H1 (cell line): ENCODE data around the gene WDR26. TPM values are rescaled to one million over a fixed set of nuclear protein-coding genes. Genes with fewer than 3 reads are reported as not detected.

ENCODE experiments used
- CTCF ChIA-PET: fragments of 300-600 bp; sonication (Branson Sonifier 250); formaldehyde crosslinking; loops from one replicate; lab custom pipeline; 2021; ENCODE audit not compliant: partially characterized antibody; lab: Charles Lee
- POLR2A ChIA-PET: fragments of 300-600 bp; sonication (Branson Sonifier 250); formaldehyde crosslinking; loops from one replicate; lab custom pipeline; 2021; ENCODE audit warnings: inconsistent platforms; ENCODE audit not compliant: partially characterized antibody; lab: Charles Lee
- DNase-seq, 2 experiments: peaks; one replicate each; pipeline versions ENCODE4 v3.0.0 to v3.0.0-alpha.2; 2010 to 2022; ENCODE audit warnings: low spot score in 2 of 2, low read depth in 1 of 2, mixed read lengths in 1 of 2
- FAIRE-seq: peaks from 2 replicates; lab custom pipeline; 2011; peaks lifted over from hg19 to GRCh38; lab: Jason Lieb, UNC
- H2AFZ ChIP-seq: 2 replicates; pipeline ENCODE4 v1.8.1; 2012; ENCODE audit warnings: low read length, inconsistent platforms
- H2AK5ac ChIP-seq: 2 replicates; pipeline ENCODE4 v1.6.1; 2013; ENCODE audit warnings: low read depth, low read length
- H2BK120ac ChIP-seq: replicated peaks from 2 replicates; pipeline ENCODE3; 2013; ENCODE audit warnings: low read depth, low read length, inconsistent platforms
- H2BK12ac ChIP-seq: 2 replicates; pipeline ENCODE4 v1.6.1; 2013; ENCODE audit warnings: low read depth, low read length
- H2BK15ac ChIP-seq: 2 replicates; pipeline ENCODE4 v1.6.1; 2013; ENCODE audit warnings: low read length
- H2BK20ac ChIP-seq: 2 replicates; pipeline ENCODE4 v1.6.1; 2013; ENCODE audit warnings: low read length
- H2BK5ac ChIP-seq: 2 replicates; pipeline ENCODE4 v1.6.1; 2013; ENCODE audit warnings: low read depth, low read length
- H3K14ac ChIP-seq: 2 replicates; pipeline ENCODE4 v1.6.1; 2013; ENCODE audit warnings: inconsistent platforms; ENCODE audit not compliant: insufficient read length
- H3K18ac ChIP-seq: 2 replicates; pipeline ENCODE4 v1.6.1; 2013; ENCODE audit warnings: low read length; ENCODE audit errors: extremely low read depth
- H3K23ac ChIP-seq: 2 replicates; pipeline ENCODE4 v1.6.1; 2013; ENCODE audit warnings: inconsistent platforms; ENCODE audit not compliant: insufficient read length
- H3K23me2 ChIP-seq: 2 replicates; pipeline ENCODE4 v1.6.1; 2013; ENCODE audit warnings: low read depth, low read length
- H3K27ac ChIP-seq: 2 replicates; pipeline ENCODE4 v1.6.1; 2011; ENCODE audit warnings: low read depth, low read length, inconsistent platforms
- H3K27me3 ChIP-seq, 4 experiments: replicated peaks in 1 of 4; 1 replicate in 1 of 4; 2 replicates in 3 of 4; pipeline versions ENCODE4 v1.6.1 to v1.8.1; 2011 to 2013; ENCODE audit warnings: low read length in 3 of 4, mild to moderate bottlenecking in 3 of 4, inconsistent platforms in 2 of 4, mixed read lengths in 2 of 4, moderate library complexity in 1 of 4; ENCODE audit not compliant: control insufficient read depth in 3 of 4, insufficient read depth in 3 of 4; ENCODE audit errors: extremely low read depth in 1 of 4
- H3K36me3 ChIP-seq, 4 experiments: 2 replicates each; pipeline versions ENCODE4 v1.6.1 to v1.8.1; 2011 to 2013; ENCODE audit warnings: mild to moderate bottlenecking in 4 of 4, low read length in 3 of 4, moderate library complexity in 2 of 4, control low read depth in 1 of 4, inconsistent platforms in 1 of 4; ENCODE audit not compliant: insufficient read depth in 4 of 4, control insufficient read depth in 2 of 4
- H3K4ac ChIP-seq: replicated peaks from 2 replicates; pipeline ENCODE3; 2013; ENCODE audit warnings: low read length, low read depth, mixed read lengths, inconsistent platforms; ENCODE audit not compliant: insufficient read length
- H3K4me1 ChIP-seq, 4 experiments: replicated peaks in 1 of 4; 1 replicate in 1 of 4; 2 replicates in 3 of 4; pipeline versions ENCODE4 v1.6.1 to v1.8.1; 2011 to 2013; ENCODE audit warnings: low read length in 3 of 4, inconsistent platforms in 2 of 4, mixed read lengths in 1 of 4; ENCODE audit not compliant: insufficient read depth in 4 of 4, control insufficient read depth in 3 of 4
- H3K4me2 ChIP-seq, 2 experiments: 2 replicates each; pipeline versions ENCODE4 v1.6.1 to v1.8.1; 2011 to 2013; ENCODE audit warnings: low read depth in 2 of 2, low read length in 2 of 2, control low read depth in 1 of 2, inconsistent platforms in 1 of 2, mild to moderate bottlenecking in 1 of 2; ENCODE audit not compliant: insufficient read depth in 1 of 2
- H3K4me3 ChIP-seq, 4 experiments: fragments of 200-600, 300-600 bp in 1 of 4; sonication (generic), shearing (Covaris generic), sonication (Bioruptor Twin) in 1 of 4; 2 replicates each; pipeline versions ENCODE4 v1.5.1 to v1.8.1; 2011 to 2016; ENCODE audit warnings: low read length in 4 of 4, low read depth in 3 of 4, control low read depth in 2 of 4, inconsistent platforms in 2 of 4, mild to moderate bottlenecking in 2 of 4, mixed read lengths in 1 of 4, moderate library complexity in 1 of 4; ENCODE audit not compliant: insufficient read depth in 2 of 4; ENCODE audit errors: extremely low read depth in 1 of 4
- H3K56ac ChIP-seq: replicated peaks from 2 replicates; pipeline ENCODE3; 2013; ENCODE audit warnings: low read depth, mild to moderate bottlenecking, mixed read lengths, low read length, inconsistent platforms; ENCODE audit not compliant: insufficient read length
- H3K79me1 ChIP-seq: 2 replicates; pipeline ENCODE4 v1.6.1; 2013; ENCODE audit warnings: low read depth, low read length, control low read depth
- H3K79me2 ChIP-seq, 2 experiments: 2 replicates each; pipeline versions ENCODE4 v1.6.1 to v1.8.1; 2012 to 2013; ENCODE audit warnings: low read length in 2 of 2, mild to moderate bottlenecking in 2 of 2, inconsistent platforms in 1 of 2; ENCODE audit not compliant: insufficient read depth in 2 of 2, control insufficient read depth in 1 of 2
- H3K9ac ChIP-seq, 4 experiments: replicated peaks in 1 of 4; 1 replicate in 1 of 4; 2 replicates in 3 of 4; pipeline versions ENCODE4 v1.6.1 to v1.8.1; 2011 to 2013; ENCODE audit warnings: low read depth in 3 of 4, low read length in 3 of 4, control low read depth in 2 of 4, mild to moderate bottlenecking in 2 of 4, moderate library complexity in 2 of 4, inconsistent platforms in 1 of 4; ENCODE audit errors: extremely low read depth in 1 of 4
- H3K9me3 ChIP-seq, 2 experiments: 2 replicates each; pipeline versions ENCODE4 v1.6.1 to v1.8.1; 2012 to 2013; ENCODE audit warnings: mild to moderate bottlenecking in 2 of 2, moderate library complexity in 2 of 2, control low read depth in 1 of 2, inconsistent platforms in 1 of 2, low read depth in 1 of 2, low read length in 1 of 2, mixed read lengths in 1 of 2; ENCODE audit not compliant: insufficient read depth in 2 of 2
- H4K20me1 ChIP-seq, 2 experiments: replicated peaks in 1 of 2; 2 replicates each; pipeline versions ENCODE3 to v1.8.1; 2011 to 2013; ENCODE audit warnings: inconsistent platforms in 2 of 2, low read length in 2 of 2, mild to moderate bottlenecking in 1 of 2; ENCODE audit not compliant: insufficient read depth in 2 of 2, control insufficient read depth in 1 of 2
- H4K5ac ChIP-seq: 2 replicates; pipeline ENCODE4 v1.6.1; 2013; ENCODE audit warnings: low read length, low read depth, mixed read lengths, inconsistent platforms; ENCODE audit not compliant: insufficient read length
- H4K8ac ChIP-seq: 2 replicates; pipeline ENCODE4 v1.8.0; 2013; ENCODE audit warnings: mild to moderate bottlenecking, moderate library complexity, low read length, inconsistent platforms; ENCODE audit not compliant: insufficient read depth; ENCODE audit errors: extremely low read depth
- H4K91ac ChIP-seq: replicated peaks from 2 replicates; pipeline ENCODE3; 2013; ENCODE audit warnings: low read length, mixed read lengths, inconsistent platforms; ENCODE audit not compliant: insufficient read length
- TAF1 ChIP-seq: IDR thresholded peaks from 2 replicates; pipeline ENCODE4 v1.6.1; 2011; ENCODE audit warnings: mild to moderate bottlenecking, low read depth, low read length
- TCF12 ChIP-seq: IDR thresholded peaks from 2 replicates; pipeline ENCODE4 v1.6.1; 2011; ENCODE audit warnings: low read depth, mild to moderate bottlenecking, low read length
- WGBS, 2 experiments: shearing (Covaris generic) in 1 of 2; methylation state at CpG; one replicate each; pipeline versions ENCODE4 v1.1.6 to v1.1.7; 2013 to 2015; ENCODE audit warnings: low lambda C conversion rate in 2 of 2, mixed read lengths in 2 of 2, inconsistent platforms in 1 of 2, low coverage in 1 of 2, missing lambda C conversion rate in 1 of 2; ENCODE audit not compliant: insufficient replicate concordance in 2 of 2, insufficient coverage in 1 of 2, insufficient read length in 1 of 2; ENCODE audit errors: extremely low coverage in 1 of 2, missing lambda C conversion rate in 1 of 2; 5-methylcytosine and 5-hydroxymethylcytosine counted together
- polyA plus RNA-seq, 7 experiments: library from polyadenylated mRNA; depleted of rRNA in 3 of 7; stranded (reverse) in 5 of 7; unstranded in 2 of 7; fragments of >200 nt in 5 of 7; fragments of 200-250 nt in 2 of 7; gene quantifications; 1 replicate in 5 of 7; 2 replicates in 1 of 7; 4 replicates in 1 of 7; pipeline versions ENCODE4 v1.2.1 to v1.2.3, GENCODE V29; 2011 to 2013; ENCODE audit warnings: missing spikeins in 2 of 7, mixed read lengths in 2 of 7
- total RNA-seq: library from RNA; stranded (reverse); fragmentation: NEBNext Ultra II Directional; extraction: Animal tissue kit (Norgen Biotek cat#: 25700); gene quantifications from 2 replicates; pipeline ENCODE4 v1.2.1, GENCODE V29; 2021

Gene WDR26
- total and polyA plus RNA-seq, 2 of the 8 experiments (the other 6 are each of a cell fraction or from before 2014, with no cell fraction given) = 18.0 to 72.5 TPM

GRCh38 chr1:224343679-224344078 is 90.9 kb downstream of the WDR26 start:
- CTCF ChIA-PET = no interaction called here
- Histone ChIP-seq H2AFZ (no peak overlapping the region), H3K36me3 (0 out of 8 replicates have a peak, but pooled peaks cover 0 to 2% (median 0%) of the 10 kb centered on the region in 4 experiments)

More at GRCh38 chr1:224343679-224344078, 90.9 kb downstream of the WDR26 start:
- H3K27me3 ChIP-seq = no peaks in the 10 kb centered on the region
- 58% methylated on average over 3 of the region's 3 CpGs; no CpG with 5 or more reads in 1 of the 2 experiments for WGBS, 2 experiments
- no peak overlapping the region for H2BK15ac ChIP-seq
- H4K20me1 ChIP-seq = no peaks in the 10 kb centered on the region
- TF ChIP-seq TCF12 = 0 out of 2 replicates have a peak, but pooled peaks have one; percentile 12
- TF ChIP-seq TAF1 = no peak
- FAIRE-seq (no peak), DNase-seq (no peak)
- H4K5ac ChIP-seq = no peak overlapping the region
- H3K56ac ChIP-seq = no peak overlapping the region
- no peak overlapping the region for H3K18ac ChIP-seq
- H3K23me2 ChIP-seq = peaks cover 5% of the 10 kb centered on the region
- H3K27ac ChIP-seq = no peak overlapping the region
- POLR2A ChIA-PET = interaction anchor here (0.9 to 1.5 kb wide), 2 partner anchors 13 to 14 kb away, joined by 3 read pairs; partner anchors contain the start of genes CNIH4 and NVL
- H2AK5ac ChIP-seq = no peak overlapping the region
- H3K4me1 ChIP-seq = peaks cover 4 to 11% (median 7%) of the 10 kb centered on the region in 4 experiments; a peak in 6 of 7 replicates
- no peak overlapping the region for H2BK5ac ChIP-seq
- no peak overlapping the region for H2BK20ac ChIP-seq
- H3K9me3 ChIP-seq = peaks cover 15 to 24% of the 10 kb centered on the region in 2 experiments
- H2BK12ac ChIP-seq = no peak overlapping the region
- H3K79me2 ChIP-seq = no peaks in the 10 kb centered on the region
- no peak overlapping the region for H3K4me2 ChIP-seq
- no peaks in the 10 kb centered on the region for H3K79me1 ChIP-seq
- H3K4me3 ChIP-seq = no peak overlapping the region
- no peak overlapping the region for H3K9ac ChIP-seq
- no peak overlapping the region for H3K14ac ChIP-seq
- H3K23ac ChIP-seq = no peak overlapping the region
- H4K8ac ChIP-seq = no peak overlapping the region
- H4K91ac ChIP-seq = no peak overlapping the region
- H2BK120ac ChIP-seq = no peak overlapping the region
- H3K4ac ChIP-seq = no peak overlapping the region
